GM23338 (cell line): ENCODE data around the gene NUPR1. TPM values are rescaled to one million over a fixed set of nuclear protein-coding genes. Genes with fewer than 3 reads are reported as not detected.

ENCODE experiments used
- ATAC-seq: fragments of 200-7000 bp; cut with Tn5 transposase; 3 replicates; pipeline ENCODE4 v1.9.1; 2020
- DNase-seq: peaks from one replicate; pipeline ENCODE4 v3.0.0-alpha.2; 2015; ENCODE audit warnings: low spot score
- H2AFZ ChIP-seq: fragments of 200-600 bp; sonication (generic); 2 replicates; pipeline ENCODE4 v1.8.0; 2016; ENCODE audit warnings: antibody characterized with exemption, mild to moderate bottlenecking, moderate library complexity
- H3F3A ChIP-seq: fragments of 200-600 bp; sonication (generic); replicated peaks from 2 replicates; pipeline ENCODE4 v1.8.0; 2017; ENCODE audit warnings: antibody characterized with exemption, mixed run types, low read depth
- H3K27ac ChIP-seq: fragments of 200-600 bp; sonication (generic); 2 replicates; pipeline ENCODE4 v1.6.1; 2016; ENCODE audit warnings: low read depth
- H3K27me3 ChIP-seq: fragments of 200-600 bp; sonication (generic); 2 replicates; pipeline ENCODE4 v1.8.0; 2016; ENCODE audit warnings: mild to moderate bottlenecking, mixed run types, moderate library complexity; ENCODE audit not compliant: insufficient read depth
- H3K36me3 ChIP-seq: fragments of 200-600 bp; sonication (generic); 2 replicates; pipeline ENCODE4 v1.8.0; 2016; ENCODE audit warnings: mild to moderate bottlenecking; ENCODE audit not compliant: insufficient read depth
- H3K4me1 ChIP-seq: fragments of 200-600 bp; sonication (generic); 2 replicates; pipeline ENCODE4 v1.8.0; 2016; ENCODE audit warnings: mild to moderate bottlenecking, moderate library complexity; ENCODE audit not compliant: insufficient read depth
- H3K4me2 ChIP-seq: fragments of 200-600 bp; sonication (generic); 2 replicates; pipeline ENCODE4 v1.7.1; 2017; ENCODE audit warnings: mixed run types
- H3K4me3 ChIP-seq: fragments of 200-600 bp; sonication (generic); 2 replicates; pipeline ENCODE4 v1.6.1; 2016; ENCODE audit warnings: mixed run types
- H3K79me2 ChIP-seq: fragments of 200-600 bp; sonication (generic); replicated peaks from 2 replicates; pipeline ENCODE4 v1.8.0; 2017; ENCODE audit warnings: mild to moderate bottlenecking; ENCODE audit not compliant: insufficient read depth
- H3K9me2 ChIP-seq: fragments of 200-600 bp; sonication (generic); 2 replicates; pipeline ENCODE4 v1.8.0; 2017; ENCODE audit not compliant: insufficient read depth
- H4K20me1 ChIP-seq: fragments of 200-600 bp; sonication (generic); replicated peaks from 2 replicates; pipeline ENCODE4 v1.8.0; 2017; ENCODE audit warnings: mild to moderate bottlenecking; ENCODE audit not compliant: insufficient read depth
- H3K27ac Mint-ChIP-seq: 2 replicates; pipeline ENCODE4 v1.8.0; 2020; ENCODE audit warnings: inconsistent platforms, mild to moderate bottlenecking, moderate library complexity, mixed read lengths
- H3K27me3 Mint-ChIP-seq: 3 replicates; pipeline ENCODE4 v1.8.0; 2022; ENCODE audit warnings: low read depth, mild to moderate bottlenecking, moderate library complexity, mixed read lengths, inconsistent platforms; ENCODE audit not compliant: insufficient read depth, poor library complexity
- H3K36me3 Mint-ChIP-seq: 3 replicates; pipeline ENCODE4 v1.8.0; 2021; ENCODE audit warnings: low read depth, mild to moderate bottlenecking, inconsistent platforms, moderate library complexity, mixed read lengths
- H3K4me1 Mint-ChIP-seq: 3 replicates; pipeline ENCODE4 v1.8.0; 2020; ENCODE audit warnings: mild to moderate bottlenecking, inconsistent platforms, mixed read lengths
- H3K4me3 Mint-ChIP-seq: 3 replicates; pipeline ENCODE4 v1.8.0; 2021; ENCODE audit warnings: moderate library complexity, mild to moderate bottlenecking, inconsistent platforms, mixed read lengths
- H3K9me3 Mint-ChIP-seq: 3 replicates; pipeline ENCODE4 v1.8.0; 2020; ENCODE audit warnings: moderate library complexity, mild to moderate bottlenecking, inconsistent platforms, mixed read lengths
- CREB1 ChIP-seq: fragments of 250-450 bp; sonication (Bioruptor Pico); IDR thresholded peaks from 2 replicates; pipeline ENCODE4 v1.5.0; 2020; ENCODE audit warnings: low read depth, mild to moderate bottlenecking, moderate library complexity
- ETS1 ChIP-seq: IDR thresholded peaks from 2 replicates; pipeline ENCODE4 v1.6.1; 2016; ENCODE audit warnings: antibody characterized with exemption
- EZH2 ChIP-seq: fragments of 200-600 bp; sonication (generic); IDR thresholded peaks from one replicate; pipeline ENCODE4 v1.8.0; 2017; ENCODE audit warnings: antibody characterized with exemption, mild to moderate bottlenecking, low read depth; ENCODE audit not compliant: unreplicated experiment
- EZH2phosphoT487 ChIP-seq: fragments of 200-600 bp; sonication (generic); IDR thresholded peaks from one replicate; pipeline ENCODE4 v1.8.1; 2018; ENCODE audit warnings: antibody characterized with exemption; ENCODE audit not compliant: unreplicated experiment
- JUNB ChIP-seq: IDR thresholded peaks from one replicate; pipeline ENCODE4 v1.6.1; 2016; ENCODE audit warnings: antibody characterized with exemption; ENCODE audit not compliant: unreplicated experiment
- NANOG ChIP-seq: IDR thresholded peaks from 2 replicates; pipeline ENCODE4 v1.6.1; 2016; ENCODE audit warnings: antibody characterized with exemption, borderline replicate concordance
- POLR2AphosphoS5 ChIP-seq: IDR thresholded peaks from 2 replicates; pipeline ENCODE4 v1.6.1; 2016; ENCODE audit warnings: antibody characterized with exemption, low read depth
- REST ChIP-seq: IDR thresholded peaks from one replicate; pipeline ENCODE4 v1.6.1; 2018; ENCODE audit warnings: antibody characterized with exemption; ENCODE audit not compliant: unreplicated experiment
- STAT1 ChIP-seq: IDR thresholded peaks from one replicate; pipeline ENCODE4 v1.6.1; 2016; ENCODE audit warnings: antibody characterized with exemption; ENCODE audit not compliant: unreplicated experiment
- ZNF114 ChIP-seq: fragments of 250-450 bp; sonication (Bioruptor Pico); IDR thresholded peaks from 2 replicates; pipeline ENCODE4 v1.5.0; 2020; ENCODE audit warnings: mild to moderate bottlenecking, moderate library complexity
- ZNF331 ChIP-seq: fragments of 250-450 bp; sonication (Bioruptor Pico); IDR thresholded peaks from 2 replicates; pipeline ENCODE4 v1.5.0; 2020; ENCODE audit warnings: low read depth, mild to moderate bottlenecking, moderate library complexity
- ZNF462 ChIP-seq: fragments of 250-450 bp; sonication (Bioruptor Pico); IDR thresholded peaks from 2 replicates; pipeline ENCODE4 v1.5.0; 2020; ENCODE audit warnings: mild to moderate bottlenecking, moderate library complexity
- polyA plus RNA-seq: library from polyadenylated mRNA; unstranded; fragments of >200 nt; fragmentation: Nextera tagmentation; extraction: Ambion mirVana; gene quantifications from 2 replicates; pipeline ENCODE4 v1.2.1, GENCODE V29; 2016
- total RNA-seq: library from RNA; depleted of rRNA; stranded (reverse); fragments of >200 nt; shearing (Covaris generic); gene quantifications from 2 replicates; pipeline ENCODE4 v1.2.3, GENCODE V29; 2014

The NUPR1 gene
- total and polyA plus RNA-seq, 2 experiments from 2014 or later: 0.03 to 0.48 TPM

GRCh38 chr16:28537964-28538732, 626 bp downstream of the NUPR1 start (continued):
- TF ChIP-seq EZH2 (no peak), REST (no peak), NANOG (no peak), ETS1 (no peak), CREB1 (no peak)

- H3K27ac Mint-ChIP-seq: no peak overlapping the region
- ATAC-seq (no peak), DNase-seq (no peak)
- Histone ChIP-seq H2AFZ (peak overlapping the region; percentile 86; the same call in 1 of the 2 replicates), H3K27me3 (no peaks in the 10 kb centered on the region), H3K4me3 (no peak overlapping the region), H3K4me1 (no peaks in the 10 kb centered on the region; the same call in 1 of the 2 replicates), H3K4me2 (no peak overlapping the region), H3K79me2 (no peaks in the 10 kb centered on the region), H3K36me3 (no peaks in the 10 kb centered on the region), H3K9me2 (no peaks in the 10 kb centered on the region), H3F3A (no peaks in the 10 kb centered on the region), H4K20me1 (no peaks in the 10 kb centered on the region), H3K27ac (no peak overlapping the region)
- no peak overlapping the region for H3K4me3 Mint-ChIP-seq
- H3K4me1 Mint-ChIP-seq: peaks cover 6% of the 10 kb centered on the region
- H3K36me3 Mint-ChIP-seq: no peaks in the 10 kb centered on the region
- H3K9me3 Mint-ChIP-seq: no peaks in the 10 kb centered on the region
- H3K27me3 Mint-ChIP-seq: peaks cover 11% of the 10 kb centered on the region
- no peak for TF ChIP-seq JUNB
- TF ChIP-seq ETS1: no peak
- no peak for TF ChIP-seq STAT1
- no peak for TF ChIP-seq CREB1
- no peak for TF ChIP-seq POLR2AphosphoS5
- no peak for TF ChIP-seq EZH2phosphoT487
- no peak for TF ChIP-seq ZNF114 (CRISPR knock-in tag)
- TF ChIP-seq ZNF462 (CRISPR knock-in tag): no peak
- no peak for TF ChIP-seq NANOG
- no peak for TF ChIP-seq ZNF331 (CRISPR knock-in tag)
These were observed 1.7 kb downstream of the NUPR1 start for GRCh38 chr16:28537076-28537475.
